ENCODE data around the gene SAA4.

DNA sequence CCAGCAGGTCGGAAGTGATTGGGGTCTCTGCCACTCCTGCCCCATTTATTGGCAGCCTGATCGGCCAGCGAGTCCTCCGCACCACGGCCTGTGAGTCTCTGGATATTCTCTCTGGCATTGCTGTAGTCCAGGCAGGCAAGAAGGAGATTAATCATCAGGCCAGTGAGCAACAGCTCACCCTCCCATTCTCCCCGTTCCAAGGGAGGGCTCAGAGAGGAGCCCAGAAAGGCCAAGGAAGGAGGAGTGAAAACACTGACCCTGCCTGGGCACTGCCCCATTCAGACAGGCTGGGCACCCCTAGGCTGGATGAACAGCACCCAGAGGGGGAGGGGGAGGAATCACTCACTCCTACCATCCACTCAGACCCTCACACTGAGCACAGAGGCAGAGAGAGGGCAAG lies 8.8 kb upstream of the SAA4 start:
- no peak for TF ChIP-seq POLR2A (IDR thresholded peaks at IDR 0.05; ENCODE audit: low read depth, low read length)
- TF ChIP-seq TAF1 (IDR thresholded peaks at IDR 0.05; ENCODE audit: low read depth, low read length) = no peak
